Neuronal stem cell (in vitro differentiated cells): ENCODE results near the gene SRP68.

Experiments
- DNase-seq: peaks from one replicate; pipeline ENCODE4 v3.0.0-alpha.2; 2013; ENCODE audit warnings: low spot score
- H2AFZ ChIP-seq: one replicate; pipeline ENCODE4 v1.6.1; 2013; ENCODE audit warnings: mild to moderate bottlenecking, low read length, inconsistent platforms
- H2AK5ac ChIP-seq: 2 replicates; pipeline ENCODE4 v1.6.1; 2013; ENCODE audit warnings: low read depth, mild to moderate bottlenecking, inconsistent platforms, low read length, moderate library complexity, mixed read lengths
- H2BK120ac ChIP-seq: 2 replicates; pipeline ENCODE4 v1.6.1; 2013; ENCODE audit warnings: low read depth, mild to moderate bottlenecking, inconsistent platforms, low read length, moderate library complexity, mixed read lengths
- H2BK12ac ChIP-seq: one replicate; pipeline ENCODE4 v1.6.1; 2013; ENCODE audit warnings: low read length, inconsistent platforms
- H2BK15ac ChIP-seq: 2 replicates; pipeline ENCODE4 v1.6.1; 2013; ENCODE audit warnings: mild to moderate bottlenecking, low read length, inconsistent platforms, mixed read lengths
- H2BK5ac ChIP-seq: one replicate; pipeline ENCODE4 v1.6.1; 2013; ENCODE audit warnings: inconsistent platforms, mild to moderate bottlenecking, low read length, moderate library complexity
- H3K14ac ChIP-seq: one replicate; pipeline ENCODE4 v1.6.1; 2013; ENCODE audit warnings: low read length, inconsistent platforms
- H3K18ac ChIP-seq: 2 replicates; pipeline ENCODE4 v1.6.1; 2013; ENCODE audit warnings: low read length, inconsistent platforms
- H3K23ac ChIP-seq: 2 replicates; pipeline ENCODE4 v1.6.1; 2013; ENCODE audit warnings: low read depth, mild to moderate bottlenecking, mixed read lengths, low read length, inconsistent platforms; ENCODE audit not compliant: poor library complexity
- H3K27ac ChIP-seq: replicated peaks from 3 replicates; pipeline ENCODE4 v1.5.1; 2013; ENCODE audit warnings: low read length, inconsistent platforms
- H3K27me3 ChIP-seq, 3 experiments: 2 replicates each; pipeline ENCODE4 v1.6.1; 2013; ENCODE audit warnings: low read length in 3 of 3, mild to moderate bottlenecking in 2 of 3, inconsistent platforms in 1 of 3, low read depth in 1 of 3, mixed read lengths in 1 of 3, moderate library complexity in 1 of 3; ENCODE audit not compliant: control insufficient read depth in 3 of 3, insufficient read depth in 3 of 3
- H3K36me3 ChIP-seq, 2 donors: replicated peaks in 1 of 2; 2 replicates each; pipeline ENCODE4 v1.6.1; 2013; ENCODE audit warnings: low read length in 2 of 2; ENCODE audit not compliant: control insufficient read depth in 2 of 2, insufficient read depth in 2 of 2
- H3K4ac ChIP-seq: 2 replicates; pipeline ENCODE4 v1.6.1; 2013; ENCODE audit warnings: inconsistent platforms, mild to moderate bottlenecking, low read length, moderate library complexity
- H3K4me1 ChIP-seq, 2 donors: 1 replicate in 1 of 2; 2 replicates in 1 of 2; pipeline ENCODE4 v1.6.1; 2013; ENCODE audit warnings: low read length in 2 of 2, low read depth in 1 of 2; ENCODE audit not compliant: control insufficient read depth in 2 of 2, insufficient read depth in 1 of 2
- H3K4me2 ChIP-seq: one replicate; pipeline ENCODE4 v1.6.1; 2013; ENCODE audit warnings: mild to moderate bottlenecking, low read length, inconsistent platforms; ENCODE audit not compliant: insufficient read depth, poor library complexity, severe bottlenecking
- H3K4me3 ChIP-seq, 2 donors: 2 replicates each; pipeline ENCODE4 v1.5.1; 2013; ENCODE audit warnings: low read length in 2 of 2, mild to moderate bottlenecking in 2 of 2, inconsistent platforms in 1 of 2, moderate library complexity in 1 of 2
- H3K79me1 ChIP-seq: one replicate; pipeline ENCODE4 v1.6.1; 2013; ENCODE audit warnings: low read depth, mild to moderate bottlenecking, inconsistent platforms, low read length, moderate library complexity
- H3K9ac ChIP-seq: one replicate; pipeline ENCODE4 v1.6.1; 2013; ENCODE audit warnings: mild to moderate bottlenecking, low read depth, low read length, inconsistent platforms; ENCODE audit not compliant: poor library complexity
- H3K9me3 ChIP-seq, 2 donors: replicated peaks in 1 of 2; 2 replicates each; pipeline versions ENCODE3 to v1.6.1; 2013; ENCODE audit warnings: low read length in 2 of 2, mild to moderate bottlenecking in 2 of 2, inconsistent platforms in 1 of 2, low read depth in 1 of 2, mixed read lengths in 1 of 2, moderate library complexity in 1 of 2; ENCODE audit not compliant: control insufficient read depth in 2 of 2, insufficient read depth in 1 of 2
- H4K8ac ChIP-seq: one replicate; pipeline ENCODE4 v1.6.1; 2013; ENCODE audit warnings: low read depth, mild to moderate bottlenecking, inconsistent platforms, low read length, moderate library complexity
- H4K91ac ChIP-seq: one replicate; pipeline ENCODE4 v1.6.1; 2013; ENCODE audit warnings: low read length, low read depth, mild to moderate bottlenecking, inconsistent platforms; ENCODE audit not compliant: poor library complexity
- WGBS, 2 donors: extraction: QIAGEN DNeasy Blood & Tissue Kit; methylation state at CpG; one replicate each; pipeline ENCODE4 v1.1.7; 2013; ENCODE audit warnings: missing lambda C conversion rate in 2 of 2, mixed read lengths in 1 of 2; ENCODE audit not compliant: insufficient read length in 2 of 2, insufficient replicate concordance in 1 of 2; ENCODE audit errors: extremely low coverage in 2 of 2; 5-methylcytosine and 5-hydroxymethylcytosine counted together

Gene SRP68

GRCh38 chr17:76000755-76001521 lies 71.4 kb downstream of the SRP68 start, which contains the start of gene CDK3:
Gene CDK3, plus strand, starts transcription at chr17:76000855. Its CDS starts 571 bp downstream, at chr17:76001426.
- Histone ChIP-seq H2BK15ac (peak within 1 kb of the TSS; percentile 95), H2AFZ (peak within 1 kb of the TSS; percentile 85), H2AK5ac (peak within 1 kb of the TSS; percentile 97), H3K23ac (no peak within 1 kb of the TSS), H3K4me1 (peaks cover 4 to 7% of the 10 kb centered on the region in 2 donors), H3K4ac (peak within 1 kb of the TSS; percentile 94), H4K91ac (peak within 1 kb of the TSS; percentile 75), H2BK120ac (peak within 1 kb of the TSS; percentile 84), H2BK5ac (peak within 1 kb of the TSS; percentile 36), H3K4me2 (peak within 1 kb of the TSS; percentile 4), H3K4me3 (peak within 1 kb of the TSS in 1 of 2 donors; percentile 64), H3K27ac (no peak within 1 kb of the TSS), H3K18ac (peak within 1 kb of the TSS; percentile 98), H3K36me3 (peaks cover 0 to 9% of the 10 kb centered on the region in 2 donors), H3K9ac (peak within 1 kb of the TSS; percentile 61), H3K9me3 (no peaks in the 10 kb centered on the region), H2BK12ac (peak within 1 kb of the TSS; percentile 53), H4K8ac (peak within 1 kb of the TSS; percentile 98), H3K27me3 (no peaks in the 10 kb centered on the region), H3K79me1 (peaks cover 2% of the 10 kb centered on the region), H3K14ac (no peak within 1 kb of the TSS)
- DNase-seq: no peak
- no CpG with 5 or more reads among the region's 21 CpGs for WGBS, 2 donors

GRCh38 chr17:76000016-76000754 lies 72.1 kb downstream of the SRP68 start:
- H2AK5ac ChIP-seq: peak overlapping the region; percentile 97
- H3K18ac ChIP-seq: peak overlapping the region; percentile 98
- peak overlapping the region; percentile 85 for H2AFZ ChIP-seq
- no peaks in the 10 kb centered on the region for H3K9me3 ChIP-seq
- H3K4me3 ChIP-seq: peak overlapping the region in 1 of 2 donors; percentile 64
- peak; percentile 49 for DNase-seq
- H3K14ac ChIP-seq: no peak overlapping the region
- H3K79me1 ChIP-seq: peaks cover 2% of the 10 kb centered on the region
- H3K23ac ChIP-seq: no peak overlapping the region
- H3K27me3 ChIP-seq: no peaks in the 10 kb centered on the region
- peak overlapping the region; percentile 84 for H2BK120ac ChIP-seq
- H3K4ac ChIP-seq: peak overlapping the region; percentile 42
- H2BK15ac ChIP-seq: no peak overlapping the region
- H3K36me3 ChIP-seq: peaks cover 0 to 14% of the 10 kb centered on the region in 2 donors
- H3K4me1 ChIP-seq: peaks cover 4 to 7% of the 10 kb centered on the region in 2 donors
- peak overlapping the region; percentile 27 for H2BK12ac ChIP-seq
- H2BK5ac ChIP-seq: peak overlapping the region; percentile 36
- H4K91ac ChIP-seq: peak overlapping the region; percentile 75
- no peak overlapping the region for H3K27ac ChIP-seq
- H4K8ac ChIP-seq: peak overlapping the region; percentile 78
- peak overlapping the region; percentile 61 for H3K9ac ChIP-seq
- no peak overlapping the region for H3K4me2 ChIP-seq
- no CpG with 5 or more reads among the region's 31 CpGs for WGBS, 2 donors

- peaks cover 4 to 7% of the 10 kb centered on the region in 2 donors for H3K4me1 ChIP-seq
- H3K9ac ChIP-seq: no peak overlapping the region
- no peak overlapping the region for H4K91ac ChIP-seq
- no peak overlapping the region for H4K8ac ChIP-seq
- no peak overlapping the region for H3K23ac ChIP-seq
- no peak for DNase-seq
- peak overlapping the region; percentile 22 for H2BK12ac ChIP-seq
- peak overlapping the region; percentile 82 for H3K14ac ChIP-seq
- H2BK5ac ChIP-seq: no peak overlapping the region
- no peak overlapping the region for H3K4ac ChIP-seq
- H3K4me2 ChIP-seq: no peak overlapping the region
- no peaks in the 10 kb centered on the region for H3K9me3 ChIP-seq
- H3K4me3 ChIP-seq: no peak overlapping the region
- no peaks in the 10 kb centered on the region for H3K27me3 ChIP-seq
- H2BK120ac ChIP-seq: no peak overlapping the region
- no peak overlapping the region for H2AFZ ChIP-seq
- H3K18ac ChIP-seq: no peak overlapping the region
- no CpG with 5 or more reads among the region's 9 CpGs for WGBS, 2 donors
- H3K27ac ChIP-seq: no peak overlapping the region
- peaks cover 0 to 16% of the 10 kb centered on the region in 2 donors for H3K36me3 ChIP-seq
- no peak overlapping the region for H2BK15ac ChIP-seq
- H3K79me1 ChIP-seq: peaks cover 2% of the 10 kb centered on the region
- no peak overlapping the region for H2AK5ac ChIP-seq
Observed at GRCh38 chr17:75998327-75998795, 74.0 kb downstream of the SRP68 start.
